Measurements from ENCODE around the gene LPA. TPM values are rescaled to one million over a fixed set of nuclear protein-coding genes. Genes with fewer than 3 reads are reported as not detected.
"Not testable (repeated sequence)": the region's sequence is repeated elsewhere in the genome, so short reads cannot be mapped to it uniquely, and the experiment has no call there.

Gene LPA
- polyA plus RNA-seq, 6 donors from 2014 or later, result not detected

DNA sequence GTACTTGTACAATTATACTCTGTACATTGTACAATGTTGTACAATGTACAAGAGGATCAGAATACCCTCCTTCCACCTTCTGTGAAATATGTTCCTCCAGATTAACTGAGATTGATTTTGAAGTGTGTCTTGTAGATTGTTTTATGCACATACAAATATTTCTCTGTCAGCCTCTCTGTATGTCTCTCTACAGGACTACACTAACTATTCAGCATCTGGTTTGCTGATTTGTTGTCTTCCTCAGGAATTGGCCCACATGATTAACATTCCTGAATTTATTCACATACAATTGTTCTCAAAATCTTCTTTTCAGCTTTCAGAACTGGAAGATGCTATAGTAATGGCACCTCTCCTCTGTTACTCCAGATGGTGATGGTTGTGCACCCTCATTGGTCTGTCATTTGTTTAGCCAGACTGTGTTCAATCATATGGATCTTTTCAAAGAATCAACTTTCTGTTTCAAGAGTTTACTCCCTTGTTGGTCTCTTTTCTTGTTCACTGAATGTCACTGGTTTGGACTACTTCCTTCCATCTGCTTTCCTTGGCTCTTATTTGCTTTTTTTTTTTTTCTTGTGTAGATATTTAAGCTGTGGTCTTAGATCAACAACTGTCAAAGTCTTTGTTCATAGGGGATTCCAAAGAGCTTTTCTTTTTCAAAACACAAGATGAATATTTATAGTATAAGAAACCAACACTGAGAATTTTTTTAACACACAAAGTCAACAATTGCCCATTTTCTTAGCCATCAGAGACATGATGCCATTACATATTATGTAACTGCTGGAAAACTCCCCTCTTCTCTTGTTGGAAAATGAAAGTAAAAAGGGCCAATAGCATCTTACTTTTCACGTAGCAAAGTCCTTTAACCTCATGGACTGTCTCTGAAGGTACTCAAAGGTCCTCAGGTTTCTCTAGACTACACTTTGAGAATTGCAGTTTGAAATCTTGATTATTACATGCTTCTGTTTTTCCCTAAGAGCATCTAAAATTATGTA, 67.9 kb downstream of the LPA start:
- no peak overlapping the region for H3K4me3 Mint-ChIP-seq
- H3K4me1 Mint-ChIP-seq, result no peaks in the 10 kb centered on the region
- H3K27me3 Mint-ChIP-seq, result peaks cover 0 to 17% (median 3%) of the 10 kb centered on the region in 3 donors
- no peak for DNase-seq
- H3K9me3 Mint-ChIP-seq, result peaks cover 0 to 18% (median 2%) of the 10 kb centered on the region in 7 donors
- no peaks in the 10 kb centered on the region for H3K36me3 Mint-ChIP-seq
- ATAC-seq (ENCODE audit: low read depth in 2 of 2), result no peak
- peak overlapping the region in 1 of 6 donors; percentile 21 for H3K27ac Mint-ChIP-seq

DNA sequence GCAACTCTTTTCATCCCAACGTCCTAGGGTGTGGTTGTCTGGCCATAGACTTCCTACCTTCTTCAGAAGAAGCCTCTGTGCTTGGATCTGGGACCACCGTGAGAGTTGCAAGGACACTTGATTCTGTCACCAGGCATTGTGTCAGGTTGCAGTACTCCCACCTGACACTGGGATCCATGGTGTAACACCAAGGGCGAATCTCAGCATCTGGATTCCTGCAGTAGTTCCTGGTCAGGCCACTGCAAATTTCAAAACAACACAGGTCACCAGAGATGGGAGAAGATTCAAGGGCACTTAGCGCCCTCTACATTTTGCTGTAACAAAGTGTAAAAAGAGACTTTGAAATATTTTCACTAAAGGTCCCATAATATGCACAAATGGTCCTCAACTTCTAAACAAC, 68.8 kb downstream of the LPA start:
- H3K27ac Mint-ChIP-seq; DNase-seq; H3K4me3 Mint-ChIP-seq; ATAC-seq (ENCODE audit: low read depth in 2 of 2); H3K4me1 Mint-ChIP-seq; H3K36me3 Mint-ChIP-seq: not testable (repeated sequence)
- Mint-ChIP-seq H3K9me3 (peaks cover 0 to 18% (median 2%) of the 10 kb centered on the region in 7 donors), H3K27me3 (peaks cover 0 to 17% (median 3%) of the 10 kb centered on the region in 3 donors)

DNA sequence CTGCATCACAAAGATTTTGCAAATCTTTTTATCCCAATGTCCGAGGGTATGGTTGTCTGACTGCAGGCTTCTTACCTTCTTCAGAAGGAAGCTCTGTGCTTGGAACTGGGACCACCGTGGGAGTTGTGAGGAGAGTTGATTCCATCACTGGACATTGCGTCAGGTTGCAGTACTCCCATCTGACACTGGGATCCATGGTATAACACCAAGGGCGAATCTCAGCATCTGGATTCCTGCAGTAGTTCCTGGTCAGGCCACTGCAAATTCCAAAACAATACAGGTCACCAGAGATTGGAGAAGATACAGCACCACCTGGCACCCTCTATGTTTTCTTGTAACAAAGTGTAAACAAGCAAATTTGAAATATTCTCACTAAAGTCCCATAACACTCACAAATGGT, 77.7 kb downstream of the LPA start:
- DNase-seq (no peak), ATAC-seq (ENCODE audit: low read depth in 2 of 2) (no peak)
- H3K9me3 Mint-ChIP-seq, result peaks cover 2 to 21% (median 8%) of the 10 kb centered on the region in 7 donors
- no peak overlapping the region for H3K4me3 Mint-ChIP-seq
- peaks cover 0 to 18% (median 0%) of the 10 kb centered on the region in 3 donors for H3K27me3 Mint-ChIP-seq
- peaks cover 0 to 12% of the 10 kb centered on the region in 2 donors for H3K36me3 Mint-ChIP-seq
- H3K4me1 Mint-ChIP-seq, result no peaks in the 10 kb centered on the region
- no peak overlapping the region for H3K27ac Mint-ChIP-seq

DNA sequence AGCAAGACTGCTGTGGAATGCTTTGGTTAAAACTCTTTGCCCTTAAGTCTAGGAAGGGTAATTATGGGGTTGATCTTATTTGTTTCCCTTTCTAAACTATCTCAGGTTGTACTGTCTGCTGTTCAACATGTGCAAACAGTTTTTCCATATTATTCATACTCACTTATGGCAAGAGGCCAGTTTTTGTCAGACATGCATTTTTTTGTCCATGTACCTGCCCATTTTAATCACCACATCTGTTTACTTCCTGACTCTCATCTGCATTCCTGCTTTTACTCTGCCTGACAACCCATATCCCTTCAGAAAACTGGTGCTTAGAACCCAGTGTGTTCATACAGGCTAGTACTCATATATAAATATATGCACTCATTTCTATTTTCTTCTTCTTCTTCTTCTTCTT, 80.3 kb downstream of the LPA start:
- H3K4me3 Mint-ChIP-seq, result no peak overlapping the region
- peaks cover 2 to 21% (median 8%) of the 10 kb centered on the region in 7 donors for H3K9me3 Mint-ChIP-seq
- no peaks in the 10 kb centered on the region for H3K4me1 Mint-ChIP-seq
- peaks cover 0 to 10% of the 10 kb centered on the region in 2 donors for H3K36me3 Mint-ChIP-seq
- H3K27me3 Mint-ChIP-seq, result peaks cover 0 to 13% (median 0%) of the 10 kb centered on the region in 3 donors
- DNase-seq, result no peak
- no peak for ATAC-seq (ENCODE audit: low read depth in 2 of 2)
- no peak overlapping the region for H3K27ac Mint-ChIP-seq

DNA sequence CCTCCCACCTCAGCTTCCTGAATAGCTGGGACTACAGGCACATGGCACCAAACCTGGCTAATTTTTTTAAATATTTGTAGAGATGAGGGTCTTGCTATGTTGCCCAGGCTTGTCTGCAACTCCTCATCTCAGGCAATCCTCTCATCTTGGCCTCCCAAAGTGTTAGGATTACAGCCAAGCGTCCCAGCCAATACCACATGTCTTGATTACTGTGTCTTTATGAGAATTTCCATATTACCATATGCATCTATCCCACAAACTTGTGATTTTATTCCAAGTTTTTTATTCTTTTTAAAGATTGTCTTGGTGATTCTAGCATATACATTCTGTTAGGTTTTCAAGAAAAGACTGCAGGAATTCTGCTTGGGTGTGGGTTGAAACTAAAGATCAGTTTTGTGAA, 82.7 kb downstream of the LPA start:
- Mint-ChIP-seq H3K9me3 (peaks cover 2 to 21% (median 8%) of the 10 kb centered on the region in 7 donors), H3K27me3 (peaks cover 0 to 8% (median 0%) of the 10 kb centered on the region in 3 donors)

DNA sequence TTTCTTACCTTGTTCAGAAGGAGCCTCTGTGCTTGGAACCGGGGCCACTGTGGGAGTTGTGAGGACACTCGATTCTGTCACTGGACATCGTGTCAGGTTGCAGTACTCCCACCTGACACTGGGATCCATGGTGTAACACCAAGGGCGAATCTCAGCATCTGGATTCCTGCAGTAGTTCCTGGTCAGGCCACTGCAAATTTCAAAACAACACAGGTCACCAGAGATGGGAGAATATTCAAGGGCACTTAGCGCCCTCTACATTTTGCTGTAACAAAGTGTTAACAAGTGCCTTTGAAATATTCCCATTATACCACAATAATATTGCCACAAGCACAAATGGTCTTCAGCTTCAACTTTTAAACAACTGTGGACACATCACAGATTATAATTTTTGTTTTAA, 85.6 kb downstream of the LPA start:
- H3K27ac Mint-ChIP-seq; H3K36me3 Mint-ChIP-seq; DNase-seq; H3K4me1 Mint-ChIP-seq; ATAC-seq (ENCODE audit: low read depth in 2 of 2); H3K4me3 Mint-ChIP-seq: not testable (repeated sequence)
- Mint-ChIP-seq H3K27me3 (peaks cover 8 to 12% (median 8%) of the 10 kb centered on the region in 3 donors), H3K9me3 (peaks cover 3 to 26% (median 13%) of the 10 kb centered on the region in 7 donors)

More for the DNA sequence above, 82.7 kb downstream of the LPA start:
- Mint-ChIP-seq H3K4me3 (no peak overlapping the region), H3K36me3 (peaks cover 0 to 5% of the 10 kb centered on the region in 2 donors), H3K27ac (no peak overlapping the region), H3K4me1 (no peaks in the 10 kb centered on the region)
- ATAC-seq (ENCODE audit: low read depth in 2 of 2) (no peak), DNase-seq (no peak)

DNA sequence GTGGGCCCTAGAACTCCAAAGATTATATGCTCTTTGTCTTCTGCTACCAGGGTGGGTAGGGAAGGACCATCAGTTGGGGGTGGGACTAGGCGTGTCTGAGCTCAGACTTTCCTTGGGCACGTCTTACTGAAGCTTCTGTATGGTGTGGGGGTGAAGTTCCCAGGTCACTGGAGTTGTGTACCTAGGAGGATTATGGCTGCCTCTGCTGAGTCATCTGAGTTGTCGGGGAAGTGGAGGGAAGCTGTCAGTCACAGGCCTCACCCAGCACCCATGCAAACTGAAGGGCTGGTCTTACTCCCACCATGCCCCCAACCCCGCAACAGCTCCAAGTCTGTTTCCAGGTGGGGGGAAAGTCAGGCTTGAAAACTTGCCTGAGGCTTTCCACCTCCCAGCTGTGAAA, 90.1 kb downstream of the LPA start:
- DNase-seq (no peak), ATAC-seq (ENCODE audit: low read depth in 2 of 2) (no peak)
- no peaks in the 10 kb centered on the region for H3K36me3 Mint-ChIP-seq
- H3K9me3 Mint-ChIP-seq, result peaks cover 2 to 35% (median 10%) of the 10 kb centered on the region in 7 donors
- peaks cover 0 to 15% (median 8%) of the 10 kb centered on the region in 3 donors for H3K27me3 Mint-ChIP-seq
- no peak overlapping the region for H3K27ac Mint-ChIP-seq
- H3K4me3 Mint-ChIP-seq, result no peak overlapping the region
- H3K4me1 Mint-ChIP-seq, result no peaks in the 10 kb centered on the region

DNA sequence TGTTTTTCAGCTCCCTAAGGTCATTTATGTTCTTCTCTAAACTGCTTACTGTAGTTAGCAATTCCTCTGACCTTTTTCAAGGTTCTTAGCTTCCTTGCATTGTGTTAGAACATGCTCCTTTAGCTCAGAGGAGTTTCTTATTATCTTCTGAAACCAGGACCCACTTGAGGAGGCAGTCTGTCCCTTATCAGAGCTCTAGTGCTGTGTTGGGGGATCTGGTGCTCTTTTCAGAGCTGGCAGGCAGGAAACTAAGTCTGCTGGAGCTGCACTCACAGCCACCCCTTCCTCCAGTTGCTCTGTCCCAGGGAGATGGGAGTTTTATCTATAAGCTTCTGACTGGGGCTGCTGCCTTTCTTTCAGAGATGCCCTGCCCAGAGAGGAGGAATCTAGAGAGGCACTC, 92.9 kb downstream of the LPA start:
- H3K9me3 Mint-ChIP-seq, result peaks cover 2 to 40% (median 13%) of the 10 kb centered on the region in 7 donors
- DNase-seq; H3K27ac Mint-ChIP-seq; H3K4me3 Mint-ChIP-seq; H3K4me1 Mint-ChIP-seq; ATAC-seq (ENCODE audit: low read depth in 2 of 2); H3K36me3 Mint-ChIP-seq: not testable (repeated sequence)
- H3K27me3 Mint-ChIP-seq, result peaks cover 0 to 15% (median 14%) of the 10 kb centered on the region in 3 donors

DNA sequence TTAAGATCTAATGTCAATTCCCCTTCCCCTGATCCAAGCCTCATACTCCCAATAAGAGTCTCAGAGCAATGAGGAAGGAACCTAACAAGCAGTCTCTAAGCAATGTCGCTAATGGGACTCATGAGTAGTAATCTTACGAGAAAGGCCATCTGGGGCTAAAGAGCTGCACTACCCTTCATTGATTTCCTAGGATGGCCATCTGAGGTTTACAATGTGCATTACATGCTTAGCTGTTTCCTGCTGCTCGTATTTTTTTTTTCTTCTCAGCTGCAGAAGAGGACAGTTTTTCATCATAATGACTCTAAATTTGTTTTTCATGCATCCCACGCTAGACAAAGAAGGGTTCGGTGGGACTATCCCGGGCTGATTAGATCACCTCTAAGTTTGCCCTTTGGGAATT, 119.3 kb downstream of the LPA start:
- DNase-seq (no peak), ATAC-seq (ENCODE audit: low read depth in 2 of 2) (no peak)
- Mint-ChIP-seq H3K27ac (no peak overlapping the region), H3K4me1 (no peaks in the 10 kb centered on the region), H3K9me3 (peaks cover 0 to 2% (median 0%) of the 10 kb centered on the region in 7 donors), H3K27me3 (peaks cover 16 to 32% (median 25%) of the 10 kb centered on the region in 3 donors), H3K36me3 (no peaks in the 10 kb centered on the region), H3K4me3 (no peak overlapping the region)

DNA sequence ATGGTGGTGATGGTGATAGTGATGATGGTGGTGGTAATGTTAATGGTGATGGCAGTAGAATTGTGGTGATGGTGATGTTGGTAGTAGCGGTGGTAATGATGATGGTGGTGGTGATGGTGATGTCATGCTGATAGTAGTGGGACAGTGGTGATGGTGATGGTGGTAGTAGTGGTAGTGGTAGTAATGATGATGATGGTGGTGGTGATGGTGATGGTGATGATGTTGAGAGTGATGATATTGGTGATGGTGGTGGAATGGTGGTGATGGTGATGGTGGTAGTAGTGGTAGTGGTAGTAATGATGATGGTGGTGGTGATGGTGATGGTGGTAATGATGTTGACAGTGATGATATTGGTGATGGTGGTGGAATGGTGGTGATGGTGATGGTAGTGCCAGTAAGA, 128.8 kb downstream of the LPA start:
- Mint-ChIP-seq H3K27me3 (peaks cover 4 to 17% (median 6%) of the 10 kb centered on the region in 3 donors), H3K36me3 (no peaks in the 10 kb centered on the region), H3K4me1 (no peaks in the 10 kb centered on the region), H3K9me3 (no peaks in the 10 kb centered on the region), H3K27ac (no peak overlapping the region), H3K4me3 (no peak overlapping the region)
- no peak for ATAC-seq (ENCODE audit: low read depth in 2 of 2)
- no peak for DNase-seq

DNA sequence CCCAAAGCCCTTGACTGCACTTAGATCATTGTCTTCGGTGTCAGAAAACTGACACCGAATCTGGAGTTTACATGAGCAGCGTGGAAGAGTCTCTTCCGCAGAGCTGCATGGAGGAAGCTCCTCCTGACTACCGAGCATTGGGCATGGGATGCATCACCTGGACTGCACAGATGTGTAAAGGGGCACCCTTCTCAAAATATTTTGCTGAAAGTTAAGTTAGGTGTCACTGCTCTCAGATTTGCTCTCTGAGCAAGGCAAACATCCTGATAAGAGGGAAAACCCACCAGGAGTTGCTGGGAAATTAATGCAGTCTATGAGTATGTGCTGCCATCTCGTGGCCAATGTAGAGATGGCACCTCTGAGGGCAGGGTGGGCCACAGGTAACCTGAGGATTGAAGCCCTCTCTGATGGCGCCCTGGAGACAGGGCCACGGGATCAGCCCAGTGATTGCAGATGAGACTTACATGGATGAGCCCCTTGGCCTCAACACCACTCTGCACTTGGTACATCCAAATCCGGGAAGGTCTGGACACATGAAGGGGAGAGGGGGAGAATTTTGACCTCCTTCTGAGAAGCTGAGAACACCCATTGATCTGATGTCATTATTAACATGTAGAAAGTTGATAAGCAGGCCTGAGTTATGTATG, 129.9 kb downstream of the LPA start:
- no peak overlapping the region for H3K4me3 Mint-ChIP-seq
- no peak overlapping the region for H3K27ac Mint-ChIP-seq
- H3K36me3 Mint-ChIP-seq, result peaks cover 0 to 4% of the 10 kb centered on the region in 2 donors
- H3K4me1 Mint-ChIP-seq, result no peaks in the 10 kb centered on the region
- H3K9me3 Mint-ChIP-seq, result peaks cover 0 to 6% (median 2%) of the 10 kb centered on the region in 7 donors
- ATAC-seq (ENCODE audit: low read depth in 2 of 2) (peak; percentile 37 to 40), DNase-seq (peak; percentile 34)
- peaks cover 7 to 23% (median 16%) of the 10 kb centered on the region in 3 donors for H3K27me3 Mint-ChIP-seq

DNA sequence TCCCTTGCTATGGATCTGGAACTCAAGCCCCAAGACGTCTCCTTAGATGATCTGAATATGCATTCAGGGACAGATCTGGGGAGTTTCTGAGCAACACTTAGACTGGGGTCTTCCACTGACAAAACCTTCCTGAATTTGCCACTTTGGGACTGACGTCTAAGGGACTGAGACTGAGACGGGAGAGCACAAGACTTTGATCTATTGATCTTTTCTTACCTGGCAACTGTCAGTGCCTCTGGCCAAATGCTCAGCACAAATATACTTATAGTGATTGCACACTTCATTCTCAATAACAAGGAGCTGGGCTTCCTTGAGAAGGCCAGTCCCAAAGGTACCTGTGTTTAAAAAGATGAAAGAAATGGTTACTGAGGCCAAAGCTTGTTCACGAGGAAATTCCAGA, 131.8 kb downstream of the LPA start:
- H3K36me3 Mint-ChIP-seq, result peaks cover 0 to 4% of the 10 kb centered on the region in 2 donors
- H3K27ac Mint-ChIP-seq, result no peak overlapping the region
- no peak for ATAC-seq (ENCODE audit: low read depth in 2 of 2)
- no peak for DNase-seq
- peaks cover 23 to 33% (median 33%) of the 10 kb centered on the region in 3 donors for H3K27me3 Mint-ChIP-seq
- H3K4me1 Mint-ChIP-seq, result no peaks in the 10 kb centered on the region
- H3K4me3 Mint-ChIP-seq, result no peak overlapping the region
- H3K9me3 Mint-ChIP-seq, result peaks cover 0 to 10% (median 5%) of the 10 kb centered on the region in 7 donors

DNA sequence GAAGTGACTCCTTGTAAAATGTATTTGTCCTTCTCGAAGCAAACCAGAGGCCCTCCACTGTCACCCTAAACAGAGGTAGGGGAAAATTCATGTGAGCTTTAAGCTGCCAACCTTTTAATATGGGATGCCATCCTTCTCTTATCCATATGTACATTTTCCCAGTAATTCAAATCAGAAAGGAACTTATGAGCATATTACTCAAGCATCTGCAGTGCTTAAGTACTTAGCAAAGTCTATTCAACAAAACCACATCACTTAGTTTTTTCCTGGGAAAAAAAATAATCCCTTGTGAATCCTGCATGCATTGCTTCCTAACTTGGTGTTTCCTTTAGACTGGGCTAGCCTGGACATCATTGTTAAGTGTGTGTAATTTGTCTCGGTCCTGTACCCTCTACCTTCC, 132.2 kb downstream of the LPA start:
- H3K4me3 Mint-ChIP-seq, result no peak overlapping the region
- DNase-seq, result no peak
- H3K4me1 Mint-ChIP-seq, result no peaks in the 10 kb centered on the region
- H3K9me3 Mint-ChIP-seq, result peaks cover 0 to 10% (median 5%) of the 10 kb centered on the region in 7 donors
- peaks cover 0 to 4% of the 10 kb centered on the region in 2 donors for H3K36me3 Mint-ChIP-seq
- H3K27ac Mint-ChIP-seq, result no peak overlapping the region
- peaks cover 26 to 37% (median 36%) of the 10 kb centered on the region in 3 donors for H3K27me3 Mint-ChIP-seq
- ATAC-seq (ENCODE audit: low read depth in 2 of 2), result no peak

All from naive B cell (primary cell).